Fibroblast of upper back skin (primary cell): ENCODE data around the gene ZBBX.
"Not testable (repeated sequence)": the region's sequence is repeated elsewhere in the genome, so short reads cannot be mapped to it uniquely, and the experiment has no call there.

ENCODE experiments used
- DNase-seq: peaks from one replicate; pipeline ENCODE4 v3.0.0-alpha.2; 2013

The ZBBX gene, protein sequence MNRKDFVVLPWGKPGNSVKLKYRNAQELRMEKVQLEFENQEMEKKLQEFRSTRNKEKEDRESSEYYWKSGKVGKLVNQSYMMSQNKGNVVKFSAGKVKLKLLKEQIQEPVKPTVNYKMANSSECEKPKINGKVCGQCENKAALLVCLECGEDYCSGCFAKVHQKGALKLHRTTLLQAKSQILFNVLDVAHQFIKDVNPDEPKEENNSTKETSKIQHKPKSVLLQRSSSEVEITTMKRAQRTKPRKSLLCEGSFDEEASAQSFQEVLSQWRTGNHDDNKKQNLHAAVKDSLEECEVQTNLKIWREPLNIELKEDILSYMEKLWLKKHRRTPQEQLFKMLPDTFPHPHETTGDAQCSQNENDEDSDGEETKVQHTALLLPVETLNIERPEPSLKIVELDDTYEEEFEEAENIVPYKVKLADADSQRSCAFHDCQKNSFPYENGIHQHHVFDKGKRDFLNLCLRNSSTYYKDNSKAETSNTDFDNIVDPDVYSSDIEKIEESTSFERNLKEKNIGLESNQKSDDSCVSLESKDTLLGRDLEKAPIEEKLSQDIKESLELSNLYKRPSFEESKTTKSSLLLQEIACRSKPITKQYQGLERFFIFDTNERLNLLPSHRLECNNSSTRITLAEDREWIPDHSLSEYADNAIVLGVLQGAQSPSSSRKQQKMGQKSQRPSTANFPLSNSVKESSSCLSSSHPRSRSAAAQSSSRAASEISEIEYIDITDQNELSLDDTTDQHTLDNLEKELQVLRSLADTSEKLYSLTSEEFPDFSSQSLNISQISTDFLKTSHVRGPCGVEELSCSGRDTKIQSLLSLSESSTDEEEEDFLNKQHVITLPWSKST

DNA sequence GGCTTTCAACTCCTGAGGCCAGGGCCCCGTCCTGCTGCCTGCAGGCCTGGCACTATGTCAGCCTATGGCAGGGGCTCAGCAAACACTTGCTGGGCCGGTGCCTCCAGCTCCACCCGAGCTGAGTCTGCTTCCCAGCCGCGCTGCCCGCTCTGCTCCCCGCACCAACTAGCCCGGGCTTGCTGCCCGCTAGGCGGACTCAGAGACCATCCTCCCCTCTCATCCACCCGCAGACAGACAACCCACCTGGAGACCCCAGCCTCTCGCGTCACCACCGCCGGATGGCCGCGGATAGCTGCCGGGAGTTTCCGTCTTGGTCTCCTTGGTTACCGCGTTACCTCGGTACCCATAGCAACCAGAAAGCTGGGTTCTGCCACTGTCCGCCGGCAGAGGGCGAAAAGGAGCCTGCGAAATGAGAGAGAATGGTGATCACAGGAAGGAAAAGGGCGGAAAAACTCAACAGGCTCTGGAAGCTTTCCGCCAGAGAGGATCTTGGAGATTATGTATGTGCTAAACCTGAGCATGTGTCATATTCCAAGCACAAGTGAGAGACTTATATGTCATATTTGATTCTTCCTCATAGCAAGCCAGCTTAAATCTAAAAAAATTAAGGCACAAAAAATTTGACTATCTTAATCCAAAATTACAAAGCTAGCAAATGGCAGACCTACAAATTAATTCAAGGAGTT lies at the start of gene ZBBX:
TSS of gene ZBBX (minus strand) at position 294 of the 686 bp plus-strand sequence. CDS start 7,396 bp downstream, outside the sequence.
- DNase-seq, result peak; percentile 76

GRCh38 chr3:167426962-167427361 lies 46.9 kb upstream of the ZBBX start:
- DNase-seq, result not testable (repeated sequence)

DNA sequence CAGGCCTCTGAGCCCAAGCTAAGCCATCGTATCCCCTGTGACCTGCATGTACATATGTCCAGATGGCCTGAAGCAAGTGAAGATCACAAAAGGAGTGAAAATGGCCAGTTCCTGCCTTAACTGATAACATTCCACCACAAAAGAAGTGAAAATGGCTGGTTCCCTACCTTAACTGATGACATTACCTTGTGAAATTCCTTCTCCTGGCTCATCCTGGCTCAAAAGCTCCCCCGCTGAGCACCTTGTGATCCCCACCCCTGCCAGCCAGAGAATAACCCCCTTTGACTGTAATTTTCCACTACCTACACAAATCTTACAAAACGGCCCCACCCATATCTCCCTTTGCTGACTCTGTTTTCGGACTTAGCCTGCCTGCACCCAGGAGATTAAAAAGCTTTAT lies 42.3 kb upstream of the ZBBX start:
- DNase-seq, result not testable (repeated sequence)

- no peak for DNase-seq
These were observed 29.5 kb upstream of the ZBBX start for GRCh38 chr3:167409611-167410010.

- DNase-seq, result peak; percentile 44
These were observed 26.9 kb upstream of the ZBBX start for GRCh38 chr3:167406876-167407492.

- no peak for DNase-seq
These were observed 17.7 kb upstream of the ZBBX start for GRCh38 chr3:167397826-167398225.

DNA sequence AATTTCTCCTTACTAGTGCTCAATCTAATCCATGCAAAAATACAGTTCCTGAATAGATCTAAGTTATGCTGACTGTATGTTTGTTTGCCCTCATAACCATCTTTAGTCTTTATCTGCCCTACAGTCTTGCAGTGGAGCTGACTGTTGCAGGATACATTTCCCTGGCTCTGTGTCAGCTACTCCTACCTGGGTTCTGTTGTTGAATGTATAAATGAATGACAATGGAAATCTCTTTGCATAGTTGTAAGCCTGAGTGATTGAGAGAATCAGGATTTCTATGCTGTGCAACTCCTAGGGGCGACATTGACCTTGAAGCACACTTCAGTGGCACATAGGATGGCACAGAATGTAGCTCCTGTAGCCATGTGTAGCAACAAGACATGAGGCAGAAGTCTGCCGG lies 16.0 kb upstream of the ZBBX start:
- DNase-seq, result no peak

DNA sequence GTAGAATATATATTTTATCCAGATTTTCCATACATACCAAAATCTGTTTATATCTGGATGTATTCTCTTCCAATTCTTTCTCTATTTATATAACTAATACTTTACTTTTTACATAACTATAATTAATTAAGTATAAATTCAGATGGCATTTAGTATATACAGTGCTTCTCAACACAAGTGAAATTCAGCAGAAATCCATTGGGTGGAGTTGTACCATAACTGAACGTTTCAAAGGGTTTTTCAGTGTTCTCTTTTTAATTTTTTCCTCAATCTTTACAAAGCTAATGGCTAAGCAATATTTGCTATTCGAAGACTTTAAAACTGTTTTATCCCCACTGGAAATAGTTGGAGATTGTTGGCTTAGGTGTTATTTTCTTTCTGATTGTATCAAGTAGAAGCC lies 13.9 kb upstream of the ZBBX start:
- no peak for DNase-seq

DNA sequence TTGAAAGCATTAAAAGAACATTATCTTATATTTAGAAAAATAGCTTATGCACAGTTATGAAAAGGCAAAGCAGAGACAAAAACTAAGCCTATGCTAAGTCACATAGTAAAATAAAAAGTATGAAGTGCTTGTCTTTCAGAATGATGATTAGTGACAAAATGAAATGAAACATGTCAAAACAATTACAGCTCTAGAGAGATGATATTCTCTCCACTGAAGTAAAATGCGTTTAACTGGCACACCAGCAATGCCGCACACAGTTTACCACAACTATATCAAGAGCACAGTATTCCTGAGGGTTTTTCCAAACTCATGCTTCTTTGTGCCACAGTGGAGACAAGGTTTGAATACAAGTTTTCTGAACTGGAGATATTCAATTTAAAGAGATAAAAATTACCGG lies 2.1 kb upstream of the ZBBX start:
- DNase-seq, result no peak

GRCh38 chr3:167375478-167375877 lies 4.6 kb downstream of the ZBBX start:
- no peak for DNase-seq

- no peak for DNase-seq
These were observed 8.0 kb downstream of the ZBBX start for GRCh38 chr3:167372138-167372537.

- no peak for DNase-seq
These were observed 18.1 kb downstream of the ZBBX start for GRCh38 chr3:167361948-167362347.

DNA sequence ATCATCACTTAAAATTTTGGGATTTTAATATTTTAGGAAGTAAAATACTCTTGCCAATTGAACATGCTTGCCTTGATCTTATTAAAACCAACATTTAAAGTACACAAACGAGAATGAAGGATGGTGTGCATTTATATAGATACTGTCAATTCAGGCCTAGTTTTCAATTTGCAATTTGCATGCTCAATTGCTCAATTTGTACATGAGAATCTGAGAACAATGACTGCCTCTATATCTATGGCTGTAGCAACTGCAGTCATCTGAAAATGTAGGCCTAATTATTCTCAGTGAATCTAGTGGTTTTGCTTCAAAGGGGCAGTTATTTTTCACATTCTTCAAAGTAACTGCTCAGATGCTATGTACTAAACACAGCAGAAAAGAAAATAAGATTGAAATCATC lies 18.8 kb downstream of the ZBBX start:
- DNase-seq, result no peak

DNA sequence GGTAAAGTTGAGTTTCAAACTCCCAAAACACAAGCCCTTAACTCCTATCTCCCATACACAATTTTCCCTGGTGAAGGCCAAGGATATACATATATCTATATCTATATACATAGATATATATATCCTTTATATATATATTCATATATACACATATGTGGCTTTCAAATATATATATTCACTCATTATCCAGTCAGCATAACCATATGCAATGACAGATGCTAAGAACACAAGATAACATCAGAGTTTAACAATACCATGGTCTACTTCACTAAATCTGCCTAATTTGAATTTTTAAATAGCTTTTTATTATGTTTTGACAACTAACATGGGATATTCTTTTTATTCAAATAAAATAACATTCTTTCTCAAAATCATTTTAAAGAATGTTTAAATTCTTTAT lies 24.7 kb downstream of the ZBBX start:
- no peak for DNase-seq

- DNase-seq, result no peak
These were observed 25.3 kb downstream of the ZBBX start for GRCh38 chr3:167354751-167355150.

DNA sequence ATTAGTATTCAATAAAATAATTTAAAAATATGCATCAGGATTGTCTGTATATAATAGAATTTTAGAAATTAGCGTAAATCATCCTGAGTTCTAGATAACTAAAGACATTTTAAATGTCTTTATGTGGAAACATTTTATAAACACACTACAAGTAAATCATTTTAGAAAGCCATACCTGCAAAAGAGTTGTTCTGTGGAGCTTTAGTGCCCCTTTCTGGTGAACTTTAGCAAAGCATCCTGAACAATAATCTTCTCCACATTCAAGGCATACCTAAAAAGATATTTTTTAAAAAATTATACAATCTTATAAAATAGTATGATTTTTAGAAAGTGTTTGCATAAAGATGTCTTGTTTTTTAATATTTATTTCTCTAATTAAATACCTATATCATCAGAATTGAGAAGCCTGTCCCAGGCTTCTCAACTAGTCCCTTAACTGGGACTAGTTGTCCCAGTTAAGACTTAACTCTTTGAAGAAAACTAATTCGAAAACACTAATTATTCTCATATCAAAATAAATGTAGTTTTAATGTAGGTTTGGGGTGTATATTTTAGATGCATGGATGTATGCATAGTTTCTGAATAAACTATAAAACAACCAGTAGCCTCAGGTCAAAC lies 29.7 kb downstream of the ZBBX start:
- peak; percentile 5 for DNase-seq

- DNase-seq, result no peak
These were observed 33.9 kb downstream of the ZBBX start for GRCh38 chr3:167346171-167346570.

DNA sequence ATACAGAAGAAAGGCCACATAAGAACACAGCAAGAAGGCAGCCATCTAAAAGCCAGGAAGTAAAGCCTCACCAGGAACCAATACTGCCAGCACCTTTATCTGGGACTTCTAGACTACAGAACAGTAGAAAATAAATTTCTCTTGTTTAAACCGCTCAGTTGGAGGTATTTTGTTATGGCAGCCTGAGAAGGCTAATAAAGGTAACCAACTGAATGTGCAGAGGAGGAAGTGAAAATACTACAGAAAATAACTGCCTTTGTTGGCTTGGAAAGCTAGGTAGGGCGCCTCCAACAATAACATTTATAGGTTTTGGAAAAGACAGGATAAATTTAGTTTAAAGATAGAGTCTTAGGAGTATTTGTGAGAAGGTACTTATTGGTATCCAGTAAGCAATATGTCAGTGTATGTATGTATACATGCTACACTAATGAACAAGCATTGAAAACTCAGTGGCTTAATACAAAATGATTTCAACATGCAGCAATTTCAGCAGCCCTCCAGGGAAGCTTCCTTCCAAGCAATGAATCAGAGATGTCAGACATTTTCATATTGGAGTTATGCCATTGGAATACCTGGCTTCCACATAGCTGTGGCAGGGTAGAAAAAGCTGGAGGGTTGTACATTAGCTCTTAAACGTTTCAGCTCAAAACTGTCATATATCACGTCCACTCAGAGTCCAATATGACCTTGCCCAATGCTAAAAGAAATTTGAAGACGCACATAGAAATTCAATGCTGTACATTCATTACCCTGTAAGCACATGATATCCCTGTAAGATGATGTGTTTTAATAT lies 48.9 kb downstream of the ZBBX start:
- no peak for DNase-seq

DNA sequence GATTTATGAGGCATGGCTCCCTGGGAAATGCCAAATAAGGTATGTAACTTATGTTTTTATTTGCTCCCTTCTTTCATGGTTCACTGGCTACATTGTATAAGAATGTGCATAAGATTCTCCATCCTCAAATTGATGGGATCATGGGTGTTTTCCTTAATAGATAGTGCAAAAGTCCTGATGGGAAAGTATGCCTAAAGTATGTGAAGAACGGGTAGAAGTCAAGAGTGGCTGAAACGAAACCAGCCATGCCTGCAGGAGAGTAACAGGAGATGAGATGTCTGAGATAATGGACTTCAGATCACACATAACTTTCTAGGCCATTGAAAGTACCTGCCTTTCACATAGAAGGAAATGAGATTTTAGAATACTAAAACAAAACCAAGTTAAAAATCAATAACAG lies 56.5 kb downstream of the ZBBX start:
- no peak for DNase-seq

GRCh38 chr3:167318996-167319615 lies 61.0 kb downstream of the ZBBX start:
- DNase-seq, result no peak

DNA sequence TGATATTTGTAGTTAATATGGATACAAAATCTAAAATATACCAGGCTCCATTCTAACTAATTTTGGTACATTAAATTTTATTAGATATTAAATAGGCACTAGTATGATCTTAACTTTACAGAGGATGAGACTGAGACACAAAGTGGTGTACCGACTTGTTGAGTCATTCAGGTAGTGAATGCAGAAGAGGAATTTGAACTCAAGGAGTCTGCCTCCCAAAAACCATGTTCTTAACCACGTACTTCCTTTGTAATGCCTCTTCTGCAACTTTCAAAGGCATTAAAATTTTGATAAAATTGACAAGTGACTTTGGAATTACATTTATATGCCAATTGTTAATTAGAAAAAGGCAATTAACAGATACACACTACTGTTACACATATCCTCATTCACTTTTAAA lies 61.8 kb downstream of the ZBBX start:
- DNase-seq, result no peak
